CD4-positive, alpha-beta memory T cell (primary cell): ENCODE measurements around the gene TUSC2. TPM values are rescaled to one million over a fixed set of nuclear protein-coding genes. Genes with fewer than 3 reads are reported as not detected.

Experiments used
- CTCF ChIA-PET: fragments of 350-600 bp; sonication (Branson Sonifier 250); formaldehyde crosslinking; loops from one replicate; lab custom pipeline; 2021; ENCODE audit warnings: inconsistent platforms; ENCODE audit not compliant: partially characterized antibody; lab: Charles Lee
- POLR2A ChIA-PET: fragments of 350-600 bp; sonication (Branson Sonifier 250); formaldehyde crosslinking; loops from one replicate; lab custom pipeline; 2021; ENCODE audit not compliant: partially characterized antibody; lab: Charles Lee
- DNase-seq, 5 donors: peaks; one replicate each; pipeline versions ENCODE4 v3.0.0 to v3.0.0-alpha.2; 2020 to 2022; ENCODE audit warnings: mixed read lengths in 1 of 5
- H3K27ac ChIP-seq: one replicate; pipeline ENCODE4 v1.7.0; 2013; ENCODE audit warnings: low read depth, low read length
- H3K27me3 ChIP-seq: 2 replicates; pipeline ENCODE4 v1.7.0; 2013; ENCODE audit warnings: mild to moderate bottlenecking, low read length, moderate library complexity; ENCODE audit not compliant: insufficient read depth
- H3K36me3 ChIP-seq: 2 replicates; pipeline ENCODE4 v1.7.0; 2013; ENCODE audit warnings: mild to moderate bottlenecking, low read length, moderate library complexity; ENCODE audit not compliant: insufficient read depth
- H3K4me1 ChIP-seq: 2 replicates; pipeline ENCODE4 v1.7.0; 2013; ENCODE audit warnings: mild to moderate bottlenecking, low read length, moderate library complexity; ENCODE audit not compliant: insufficient read depth
- H3K4me3 ChIP-seq, 2 donors: one replicate each; pipeline ENCODE4 v1.7.0; 2013; ENCODE audit warnings: low read length in 2 of 2, mild to moderate bottlenecking in 1 of 2
- H3K9me3 ChIP-seq, 2 donors: one replicate each; pipeline ENCODE4 v1.7.0; 2013; ENCODE audit warnings: low read length in 2 of 2, control low read depth in 1 of 2; ENCODE audit not compliant: control insufficient read depth in 1 of 2
- H3K27ac Mint-ChIP-seq, 7 donors: one replicate each; pipeline ENCODE4 v1.8.0; 2020 to 2021; ENCODE audit warnings: mixed read lengths in 7 of 7, mild to moderate bottlenecking in 6 of 7, inconsistent platforms in 3 of 7, moderate library complexity in 3 of 7
- H3K27me3 Mint-ChIP-seq, 2 donors: one replicate each; pipeline ENCODE4 v1.8.0; 2020 to 2021; ENCODE audit warnings: mixed read lengths in 2 of 2
- H3K36me3 Mint-ChIP-seq, 2 donors: one replicate each; pipeline ENCODE4 v1.8.0; 2020 to 2021; ENCODE audit warnings: mixed read lengths in 2 of 2, inconsistent platforms in 1 of 2, mild to moderate bottlenecking in 1 of 2
- H3K4me1 Mint-ChIP-seq, 4 donors: one replicate each; pipeline ENCODE4 v1.8.0; 2020 to 2021; ENCODE audit warnings: mixed read lengths in 4 of 4, mild to moderate bottlenecking in 1 of 4
- H3K4me3 Mint-ChIP-seq, 8 donors: one replicate each; pipeline ENCODE4 v1.8.0; 2020 to 2021; ENCODE audit warnings: mixed read lengths in 8 of 8, mild to moderate bottlenecking in 7 of 8, moderate library complexity in 6 of 8, inconsistent platforms in 3 of 8
- H3K9me3 Mint-ChIP-seq, 8 donors: one replicate each; pipeline ENCODE4 v1.8.0; 2020 to 2021; ENCODE audit warnings: mixed read lengths in 8 of 8, mild to moderate bottlenecking in 5 of 8, inconsistent platforms in 3 of 8, moderate library complexity in 1 of 8
- intact Hi-C: fragments of 100-400 bp; cut with micrococcal nuclease; formaldehyde crosslinking; loops from one replicate; pipeline ENCODE4 v1.15.1; 2023
- polyA plus RNA-seq, 2 donors: library from polyadenylated mRNA; unstranded; fragments of 300-500 nt; fragmentation: Illumina TruSeq; gene quantifications; one replicate each; pipeline ENCODE4 v1.2.3, GENCODE V29; 2021
- total RNA-seq, 2 experiments: library from RNA; stranded (reverse); gene quantifications; one replicate each; pipeline ENCODE4 v1.2.3, GENCODE V29; 2021

The TUSC2 gene
- total and polyA plus RNA-seq, 4 experiments from 2014 or later, result 25.3 to 45.9 (median 37.5) TPM

DNA sequence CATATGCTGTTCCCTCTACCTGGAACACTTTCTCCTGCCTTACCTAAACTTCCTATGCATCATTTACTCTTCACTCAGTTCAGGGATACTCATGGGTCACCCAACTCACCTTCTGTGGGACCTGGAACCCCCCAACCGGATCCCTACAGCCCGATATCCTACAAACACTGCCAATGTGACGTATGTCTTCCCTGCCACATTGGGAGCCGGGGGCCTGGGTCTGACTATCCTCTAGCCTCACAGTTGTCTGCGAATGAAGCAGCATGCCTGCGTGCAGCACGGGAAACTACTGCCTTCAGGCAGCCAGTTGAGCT, 22.1 kb upstream of the TUSC2 start:
- CTCF ChIA-PET, result interaction anchor here (0.8 to 4.5 kb wide), 10 partner anchors 12 to 1039 kb away, joined by 3 to 84 read pairs (median 4); partner anchors contain the start of genes RASSF1 and TUSC2
- Histone ChIP-seq H3K4me3 (peak overlapping the region; percentile 66 to 98), H3K27me3 (no peaks in the 10 kb centered on the region), H3K9me3 (no peaks in the 10 kb centered on the region), H3K36me3 (peaks cover 29% of the 10 kb centered on the region), H3K27ac (peak overlapping the region; percentile 94), H3K4me1 (peaks cover 60% of the 10 kb centered on the region)
- Mint-ChIP-seq H3K36me3 (peaks cover 6 to 57% of the 10 kb centered on the region in 2 donors), H3K4me1 (peaks cover 28 to 78% (median 52%) of the 10 kb centered on the region in 4 donors), H3K4me3 (peak overlapping the region; percentile 91 to 99 (median 96)), H3K27ac (peak overlapping the region; percentile 96 to 99 (median 99)), H3K27me3 (no peaks in the 10 kb centered on the region), H3K9me3 (no peaks in the 10 kb centered on the region)
- no peak for DNase-seq
- intact Hi-C loops, result loop anchor here (1.0 to 5.0 kb wide), 5 partner anchors 13 to 262 kb away; partner anchors contain the start of genes CISH, HYAL3, IFRD2 and NAA80
- POLR2A ChIA-PET, result interaction anchor here (0.7 to 23.7 kb wide), 20 partner anchors 11 to 1257 kb away, joined by 3 to 595 read pairs (median 4); partner anchors contain the start of genes C3orf18, DCAF1, HEMK1 and HYAL3

GRCh38 chr3:50347187-50347813, 19.3 kb upstream of the TUSC2 start:
- Histone ChIP-seq H3K27ac (peak overlapping the region; percentile 39), H3K4me1 (peaks cover 65% of the 10 kb centered on the region), H3K9me3 (no peaks in the 10 kb centered on the region), H3K27me3 (no peaks in the 10 kb centered on the region), H3K36me3 (peaks cover 15% of the 10 kb centered on the region), H3K4me3 (no peak overlapping the region)
- Mint-ChIP-seq H3K27ac (peak overlapping the region; percentile 64 to 96 (median 82)), H3K4me3 (peak overlapping the region in 4 of 8 donors; percentile 32 to 77 (median 40)), H3K9me3 (no peaks in the 10 kb centered on the region), H3K4me1 (peaks cover 23 to 87% (median 54%) of the 10 kb centered on the region in 4 donors), H3K36me3 (peaks cover 0 to 36% of the 10 kb centered on the region in 2 donors), H3K27me3 (no peaks in the 10 kb centered on the region)
- intact Hi-C loops, result loop anchor here (1.0 kb wide), 2 partner anchors 89 to 195 kb away; no protein-coding TSS in a partner anchor
- peak; percentile 78 to 81 (median 79) for DNase-seq
- POLR2A ChIA-PET, result interaction anchor here (0.6 to 23.7 kb wide), 10 partner anchors 12 to 271 kb away, joined by 3 to 595 read pairs (median 4); partner anchors contain the start of genes C3orf18, HEMK1, RASSF1 and TMEM115
- CTCF ChIA-PET, result interaction anchor here (0.6 to 4.5 kb wide), 17 partner anchors 9 to 1897 kb away, joined by 3 to 84 read pairs (median 3); partner anchors contain the start of genes CISH, HEMK1, HYAL3 and NAA80

- peaks cover 0 to 27% of the 10 kb centered on the region in 2 donors for H3K36me3 Mint-ChIP-seq
- H3K4me1 Mint-ChIP-seq, result peaks cover 23 to 81% (median 50%) of the 10 kb centered on the region in 4 donors
- H3K4me3 Mint-ChIP-seq, result peak within 1 kb of the TSS; percentile 43 to 81 (median 68)
- DNase-seq, result peak; percentile 72 to 76 (median 75)
- intact Hi-C loops, result no loop called here
- peak within 1 kb of the TSS; percentile 24 for H3K27ac ChIP-seq
- peaks cover 15% of the 10 kb centered on the region for H3K36me3 ChIP-seq
- peak within 1 kb of the TSS in 6 of 7 donors; percentile 29 to 96 (median 76) for H3K27ac Mint-ChIP-seq
- ChIA-PET CTCF (interaction anchor here (0.7 to 4.1 kb wide), 7 partner anchors 9 to 197 kb away, joined by 3 to 46 read pairs (median 5); partner anchors contain the start of gene TMEM115), POLR2A (interaction anchor here (0.7 to 23.7 kb wide), 5 partner anchors 6 to 47 kb away, joined by 3 to 595 read pairs (median 153); partner anchors contain the start of genes CYB561D2, HYAL3, NAA80 and NPRL2)
- H3K27me3 ChIP-seq, result no peaks in the 10 kb centered on the region
- H3K9me3 ChIP-seq, result no peaks in the 10 kb centered on the region
- H3K9me3 Mint-ChIP-seq, result no peaks in the 10 kb centered on the region
- no peaks in the 10 kb centered on the region for H3K27me3 Mint-ChIP-seq
- peak within 1 kb of the TSS in 1 of 2 donors; percentile 27 for H3K4me3 ChIP-seq
- H3K4me1 ChIP-seq, result peaks cover 63% of the 10 kb centered on the region
Observed at GRCh38 chr3:50345586-50346234, 17.7 kb upstream of the TUSC2 start, which contains the start of gene ZMYND10. ZMYND10 (minus strand) TSS chr3:50345732; CDS start chr3:50345579, 153 bp downstream.

DNA sequence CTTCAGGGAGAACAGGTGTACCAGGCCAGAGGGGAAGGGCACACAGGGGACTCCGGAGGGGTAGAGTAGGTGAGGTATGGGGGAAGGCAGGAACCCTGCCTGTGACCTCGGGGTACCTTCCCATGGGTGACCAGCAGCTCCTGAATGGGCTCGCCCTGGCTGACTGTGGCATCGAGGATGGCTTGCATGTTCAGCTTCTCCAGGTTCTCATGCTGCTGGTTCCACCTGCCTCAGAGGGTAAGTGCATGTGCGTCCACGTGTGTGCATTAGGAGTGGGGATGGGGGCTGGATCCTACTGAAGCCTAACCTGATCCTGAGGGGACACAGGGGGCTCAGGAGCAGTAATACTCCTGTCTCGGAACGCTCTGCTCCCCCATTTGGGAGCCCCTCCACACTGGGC, 17.0 kb upstream of the TUSC2 start:
- Histone ChIP-seq H3K27me3 (no peaks in the 10 kb centered on the region), H3K9me3 (no peaks in the 10 kb centered on the region), H3K4me3 (peak overlapping the region in 1 of 2 donors; percentile 27), H3K27ac (no peak overlapping the region), H3K4me1 (peaks cover 65% of the 10 kb centered on the region), H3K36me3 (peaks cover 15% of the 10 kb centered on the region)
- intact Hi-C loops, result no loop called here
- Mint-ChIP-seq H3K9me3 (no peaks in the 10 kb centered on the region), H3K4me1 (peaks cover 21 to 77% (median 46%) of the 10 kb centered on the region in 4 donors), H3K4me3 (peak overlapping the region in 1 of 8 donors; percentile 70), H3K27ac (peak overlapping the region in 1 of 7 donors; percentile 63), H3K36me3 (peaks cover 0 to 20% of the 10 kb centered on the region in 2 donors), H3K27me3 (no peaks in the 10 kb centered on the region)
- POLR2A ChIA-PET, result interaction anchor here (1.3 to 23.7 kb wide), 3 partner anchors 7 to 46 kb away, joined by 4 to 595 read pairs (median 595); partner anchors contain the start of genes CYB561D2, HYAL3, NAA80 and NPRL2
- no peak for DNase-seq
- CTCF ChIA-PET, result interaction anchor here (1.0 to 4.1 kb wide), 5 partner anchors 8 to 201 kb away, joined by 3 to 46 read pairs (median 5); no protein-coding TSS in a partner anchor

- Mint-ChIP-seq H3K9me3 (peaks cover 0 to 2% (median 0%) of the 10 kb centered on the region in 8 donors), H3K4me3 (peak overlapping the region in 1 of 8 donors; percentile 15), H3K36me3 (peaks cover 0 to 15% of the 10 kb centered on the region in 2 donors), H3K27ac (peak overlapping the region in 5 of 7 donors; percentile 13 to 93 (median 62)), H3K4me1 (peaks cover 24 to 77% (median 47%) of the 10 kb centered on the region in 4 donors), H3K27me3 (no peaks in the 10 kb centered on the region)
- Histone ChIP-seq H3K27ac (no peak overlapping the region), H3K27me3 (no peaks in the 10 kb centered on the region), H3K4me3 (no peak overlapping the region), H3K36me3 (peaks cover 6% of the 10 kb centered on the region), H3K4me1 (peaks cover 65% of the 10 kb centered on the region), H3K9me3 (no peaks in the 10 kb centered on the region)
- POLR2A ChIA-PET, result interaction anchor here (1.5 to 23.7 kb wide), 4 partner anchors 8 to 226 kb away, joined by 3 to 595 read pairs (median 386); partner anchors contain the start of genes CYB561D2, HEMK1, HYAL3 and IFRD2
- DNase-seq, result no peak
- CTCF ChIA-PET, result interaction anchor here (1.6 kb wide), 1 partner anchor 203 kb away, joined by 3 read pairs; no protein-coding TSS in a partner anchor
- intact Hi-C loops, result no loop called here
Observed at GRCh38 chr3:50342813-50343633, 15.0 kb upstream of the TUSC2 start.
